ENCODE data around the gene BICC1.

BICC1 gene

GRCh38 chr10:58660575-58661255 is 148.0 kb downstream of the BICC1 start:
- DNase-seq: no peak

GRCh38 chr10:58661336-58661735 is 148.7 kb downstream of the BICC1 start:
- DNase-seq: no peak

GRCh38 chr10:58661902-58662301 is 149.2 kb downstream of the BICC1 start:
- DNase-seq: no peak

- DNase-seq: no peak
Observed at GRCh38 chr10:58662314-58662713, 149.6 kb downstream of the BICC1 start.

GRCh38 chr10:58665361-58665760 is 152.7 kb downstream of the BICC1 start:
- no peak for DNase-seq

GRCh38 chr10:58666024-58666423 is 153.4 kb downstream of the BICC1 start:
- DNase-seq: no peak

GRCh38 chr10:58667658-58668310 is 155.1 kb downstream of the BICC1 start:
- no peak for DNase-seq

- no peak for DNase-seq
Observed at GRCh38 chr10:58672845-58673244, 160.2 kb downstream of the BICC1 start.

GRCh38 chr10:58674251-58674650 is 161.6 kb downstream of the BICC1 start:
- no peak for DNase-seq

GRCh38 chr10:58675321-58675720 is 162.6 kb downstream of the BICC1 start:
- DNase-seq: no peak

GRCh38 chr10:58691528-58691927 is 178.9 kb downstream of the BICC1 start:
- DNase-seq: no peak

- no peak for DNase-seq
Observed at GRCh38 chr10:58693919-58694318, 181.2 kb downstream of the BICC1 start.

GRCh38 chr10:58695022-58695421 is 182.3 kb downstream of the BICC1 start:
- DNase-seq: no peak

GRCh38 chr10:58696736-58697135 is 184.1 kb downstream of the BICC1 start:
- DNase-seq: no peak

- DNase-seq: no peak
Observed at GRCh38 chr10:58697691-58698090, 185.0 kb downstream of the BICC1 start.

- DNase-seq: no peak
Observed at GRCh38 chr10:58698777-58699356, 186.2 kb downstream of the BICC1 start.

GRCh38 chr10:58700591-58700990 is 187.9 kb downstream of the BICC1 start:
- no peak for DNase-seq

- DNase-seq: no peak
Observed at GRCh38 chr10:58701405-58702135, 188.9 kb downstream of the BICC1 start.

GRCh38 chr10:58704226-58704625 is 191.6 kb downstream of the BICC1 start:
- DNase-seq: no peak

GRCh38 chr10:58704671-58705141 is 192.0 kb downstream of the BICC1 start:
- DNase-seq: no peak

GRCh38 chr10:58706836-58707235 is 194.2 kb downstream of the BICC1 start:
- DNase-seq: no peak

- no peak for DNase-seq
Observed at GRCh38 chr10:58712141-58712540, 199.5 kb downstream of the BICC1 start.

- no peak for DNase-seq
Observed at GRCh38 chr10:58712982-58713381, 200.3 kb downstream of the BICC1 start.

GRCh38 chr10:58714409-58714808 is 201.7 kb downstream of the BICC1 start:
- no peak for DNase-seq
